ENCODE results near the gene OR6B1.

The OR6B1 gene

GRCh38 chr7:144019457-144019856 is 19.3 kb downstream of the OR6B1 start:
- H3K27ac ChIP-seq, result no peak overlapping the region
- TF ChIP-seq, protein P1, sequence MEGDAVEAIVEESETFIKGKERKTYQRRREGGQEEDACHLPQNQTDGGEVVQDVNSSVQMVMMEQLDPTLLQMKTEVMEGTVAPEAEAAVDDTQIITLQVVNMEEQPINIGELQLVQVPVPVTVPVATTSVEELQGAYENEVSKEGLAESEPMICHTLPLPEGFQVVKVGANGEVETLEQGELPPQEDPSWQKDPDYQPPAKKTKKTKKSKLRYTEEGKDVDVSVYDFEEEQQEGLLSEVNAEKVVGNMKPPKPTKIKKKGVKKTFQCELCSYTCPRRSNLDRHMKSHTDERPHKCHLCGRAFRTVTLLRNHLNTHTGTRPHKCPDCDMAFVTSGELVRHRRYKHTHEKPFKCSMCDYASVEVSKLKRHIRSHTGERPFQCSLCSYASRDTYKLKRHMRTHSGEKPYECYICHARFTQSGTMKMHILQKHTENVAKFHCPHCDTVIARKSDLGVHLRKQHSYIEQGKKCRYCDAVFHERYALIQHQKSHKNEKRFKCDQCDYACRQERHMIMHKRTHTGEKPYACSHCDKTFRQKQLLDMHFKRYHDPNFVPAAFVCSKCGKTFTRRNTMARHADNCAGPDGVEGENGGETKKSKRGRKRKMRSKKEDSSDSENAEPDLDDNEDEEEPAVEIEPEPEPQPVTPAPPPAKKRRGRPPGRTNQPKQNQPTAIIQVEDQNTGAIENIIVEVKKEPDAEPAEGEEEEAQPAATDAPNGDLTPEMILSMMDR (conservative IDR thresholded peaks at IDR 0.05), result no peak

DNA sequence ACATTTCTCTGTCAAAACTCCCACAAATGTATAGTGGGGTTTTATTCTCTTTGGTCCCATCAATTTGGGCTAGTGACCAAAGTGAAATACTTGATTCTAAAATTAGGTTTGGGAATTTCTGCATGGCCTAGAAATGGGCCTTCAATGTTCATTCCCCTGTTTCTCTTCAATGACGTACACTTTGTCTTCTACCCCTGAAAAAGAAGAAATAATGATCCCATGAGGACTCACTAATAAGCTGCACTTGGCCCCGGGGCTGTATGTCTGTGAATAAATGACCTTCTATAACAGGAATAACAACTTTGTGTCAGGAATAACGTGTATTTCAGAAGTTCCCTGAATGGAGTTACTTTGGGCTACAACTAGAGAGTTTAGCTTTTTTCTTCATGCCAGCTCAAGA is 20.2 kb downstream of the OR6B1 start:
- no peak overlapping the region for H3K27ac ChIP-seq
- TF ChIP-seq, protein P1 (conservative IDR thresholded peaks at IDR 0.05), result no peak

- TF ChIP-seq, protein P1 (conservative IDR thresholded peaks at IDR 0.05), result no peak
- H3K27ac ChIP-seq, result no peak overlapping the region
Measured at GRCh38 chr7:144022169-144022568, 22.0 kb downstream of the OR6B1 start.

DNA sequence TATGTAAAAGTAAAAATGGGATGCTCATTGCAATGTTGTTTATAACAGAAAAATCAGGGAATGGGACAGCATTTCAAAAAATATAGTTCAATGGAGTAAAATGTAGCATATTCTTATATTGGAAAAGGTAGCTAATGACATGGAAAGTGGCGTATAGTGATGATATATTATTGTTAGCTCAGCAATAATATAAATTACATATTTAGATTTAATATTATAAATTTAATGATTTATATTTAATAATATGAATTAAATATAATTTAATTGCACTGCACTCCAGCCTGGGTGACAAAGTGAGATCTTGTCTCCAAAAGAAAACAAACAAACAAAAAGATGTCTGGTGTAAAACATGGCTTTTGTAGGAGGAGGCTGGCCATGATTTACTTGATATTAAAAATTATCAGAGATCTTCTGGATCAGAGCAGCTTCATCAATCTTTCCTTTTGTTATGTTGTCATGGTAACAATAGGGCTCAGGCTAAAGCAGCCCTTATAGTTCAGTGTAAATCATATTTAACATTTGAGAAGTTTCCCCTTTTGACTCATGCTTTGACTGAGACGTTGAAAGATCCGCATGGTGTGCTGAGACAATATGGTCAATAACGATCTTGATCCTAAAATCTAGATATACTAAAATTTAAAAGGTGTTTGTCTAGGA is 23.2 kb downstream of the OR6B1 start:
- TF ChIP-seq, protein P1 (conservative IDR thresholded peaks at IDR 0.05), result no peak
- no peak overlapping the region for H3K27ac ChIP-seq

DNA sequence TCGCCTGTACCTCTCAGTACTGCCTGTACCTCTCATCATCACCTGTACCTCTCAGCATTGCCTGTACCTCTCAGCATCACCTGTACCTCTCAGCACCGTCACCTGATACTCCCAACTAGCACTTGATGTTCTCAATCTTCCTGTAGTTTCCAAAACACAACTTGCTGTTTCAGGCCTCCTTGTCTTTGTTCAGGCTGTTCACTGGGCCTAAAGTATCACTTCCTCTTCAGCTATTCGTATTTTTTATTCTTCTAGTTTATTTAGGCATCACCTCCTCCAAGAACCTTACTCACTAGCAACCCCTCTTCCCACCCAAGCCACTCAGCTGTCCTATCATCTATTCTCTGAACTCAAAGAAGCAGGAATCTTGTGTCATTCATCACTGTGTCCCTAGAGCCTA is 24.1 kb downstream of the OR6B1 start:
- no peak overlapping the region for H3K27ac ChIP-seq
- TF ChIP-seq, protein P1 (conservative IDR thresholded peaks at IDR 0.05), result no peak

GRCh38 chr7:144026203-144026883 is 26.2 kb downstream of the OR6B1 start:
- TF ChIP-seq, protein P1 (conservative IDR thresholded peaks at IDR 0.05), result no peak
- H3K27ac ChIP-seq, result no peak overlapping the region

- no peak overlapping the region for H3K27ac ChIP-seq
- TF ChIP-seq, protein P1 (conservative IDR thresholded peaks at IDR 0.05), result peak; percentile 86
Measured at GRCh38 chr7:144027070-144027469, 26.9 kb downstream of the OR6B1 start.
